ENCODE data around the gene HOMEZ.

The HOMEZ gene

DNA sequence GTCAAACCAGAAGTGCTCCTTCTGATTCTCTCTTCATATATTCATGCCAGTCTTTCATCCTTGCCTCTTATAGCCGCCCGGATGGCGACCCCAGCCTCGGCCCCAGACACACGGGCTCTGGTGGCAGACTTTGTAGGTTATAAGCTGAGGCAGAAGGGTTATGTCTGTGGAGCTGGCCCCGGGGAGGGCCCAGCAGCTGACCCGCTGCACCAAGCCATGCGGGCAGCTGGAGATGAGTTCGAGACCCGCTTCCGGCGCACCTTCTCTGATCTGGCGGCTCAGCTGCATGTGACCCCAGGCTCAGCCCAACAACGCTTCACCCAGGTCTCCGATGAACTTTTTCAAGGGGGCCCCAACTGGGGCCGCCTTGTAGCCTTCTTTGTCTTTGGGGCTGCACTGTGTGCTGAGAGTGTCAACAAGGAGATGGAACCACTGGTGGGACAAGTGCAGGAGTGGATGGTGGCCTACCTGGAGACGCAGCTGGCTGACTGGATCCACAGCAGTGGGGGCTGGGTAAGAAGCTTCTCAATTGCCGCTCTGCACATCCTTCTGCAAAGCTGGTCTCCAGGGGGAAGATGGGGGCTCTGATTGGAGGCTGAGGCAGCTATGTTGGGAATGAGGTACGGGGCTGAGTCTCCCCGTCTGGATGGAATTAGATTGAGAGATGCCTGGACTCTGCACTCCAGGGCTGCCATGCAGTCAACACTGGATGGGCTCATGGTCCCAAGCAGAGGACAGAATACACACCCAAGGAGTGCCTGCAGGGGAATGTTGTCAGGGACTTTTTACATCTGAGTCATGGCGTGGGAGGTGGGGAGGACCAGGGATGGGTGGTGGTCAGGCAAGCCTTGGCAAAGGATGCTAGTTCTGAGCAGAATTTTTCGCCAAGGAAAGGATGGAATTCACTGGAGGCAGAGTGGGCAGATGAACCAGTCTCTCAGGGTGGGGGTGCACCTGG lies 22.0 kb upstream of the HOMEZ start:
- no peak for DNase-seq

- DNase-seq, result no peak
These were observed 21.2 kb upstream of the HOMEZ start for GRCh38 chr14:23307146-23307530.

DNA sequence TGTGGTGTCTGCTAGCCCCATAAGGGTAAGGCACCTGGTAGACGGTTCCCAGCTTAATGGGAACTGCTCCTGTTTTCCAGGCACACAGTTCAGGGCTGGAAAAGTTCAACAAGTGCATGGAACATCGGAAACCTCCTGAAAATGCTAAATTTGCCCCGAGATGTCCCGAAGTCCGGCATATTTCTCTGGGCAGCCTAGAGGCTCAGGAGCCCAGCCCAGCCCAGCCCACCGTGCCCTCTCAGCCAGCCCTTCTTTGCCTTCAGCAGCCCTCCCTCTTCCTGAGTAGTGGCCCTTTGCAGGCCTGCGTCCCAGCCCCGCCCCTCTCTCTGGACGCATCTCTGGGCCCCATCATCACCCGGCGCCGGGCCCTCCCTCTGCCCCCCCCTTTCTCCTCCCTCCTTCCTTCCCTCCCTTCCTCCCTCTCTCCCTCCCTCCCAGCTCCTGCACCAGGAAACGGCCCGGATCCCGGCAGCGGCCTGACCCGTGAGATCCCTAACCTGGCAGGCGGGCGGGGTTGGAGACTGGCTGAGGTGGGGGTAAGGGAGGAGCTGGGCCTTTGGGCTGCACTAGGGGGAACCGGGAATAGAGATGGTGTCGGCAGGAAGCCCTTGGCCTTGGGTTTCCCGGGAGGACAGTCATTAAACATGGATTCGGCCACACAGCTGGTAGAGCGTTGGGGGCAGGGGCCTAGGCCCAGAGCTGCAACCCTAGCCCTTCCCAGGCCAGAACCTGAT lies 20.6 kb upstream of the HOMEZ start, which contains the start of gene BCL2L2:
Gene BCL2L2, plus strand, starts transcription at position 422 of the 734 bp plus-strand sequence. CDS start 935 bp downstream, outside the sequence.
- no peak for DNase-seq

GRCh38 chr14:23302290-23303225 lies 16.6 kb upstream of the HOMEZ start, which contains the start of gene PPP1R3E:
PPP1R3E (minus strand) TSS chr14:23302859; CDS start chr14:23302576, 283 bp downstream.
- peak; percentile 86 for DNase-seq

DNA sequence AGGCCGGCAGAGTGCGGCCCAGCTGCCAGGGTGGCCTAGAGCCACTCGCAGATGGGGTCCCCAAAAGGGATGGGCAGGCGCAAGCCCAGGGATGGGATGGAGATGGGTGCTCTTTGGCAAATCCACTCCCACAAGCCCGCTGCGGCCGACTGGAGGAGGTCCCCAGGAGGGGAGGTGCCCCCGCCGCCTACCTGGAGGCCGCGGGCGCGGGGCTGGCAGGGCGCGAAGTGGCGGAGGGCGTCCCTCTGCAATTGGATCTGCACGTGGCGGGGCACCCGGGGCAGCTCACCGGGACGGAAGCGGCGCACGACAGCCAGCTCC lies 16.0 kb upstream of the HOMEZ start:
- no peak for DNase-seq

GRCh38 chr14:23301288-23301968 lies 15.5 kb upstream of the HOMEZ start:
- DNase-seq, result peak; percentile 98

GRCh38 chr14:23300687-23301223 lies 14.8 kb upstream of the HOMEZ start:
- no peak for DNase-seq

- DNase-seq, result no peak
These were observed 14.2 kb upstream of the HOMEZ start for GRCh38 chr14:23299986-23300686.

- peak; percentile 22 for DNase-seq
These were observed 13.5 kb upstream of the HOMEZ start for GRCh38 chr14:23299211-23299957.

- DNase-seq, result no peak
These were observed 11.8 kb upstream of the HOMEZ start for GRCh38 chr14:23297611-23298277.

DNA sequence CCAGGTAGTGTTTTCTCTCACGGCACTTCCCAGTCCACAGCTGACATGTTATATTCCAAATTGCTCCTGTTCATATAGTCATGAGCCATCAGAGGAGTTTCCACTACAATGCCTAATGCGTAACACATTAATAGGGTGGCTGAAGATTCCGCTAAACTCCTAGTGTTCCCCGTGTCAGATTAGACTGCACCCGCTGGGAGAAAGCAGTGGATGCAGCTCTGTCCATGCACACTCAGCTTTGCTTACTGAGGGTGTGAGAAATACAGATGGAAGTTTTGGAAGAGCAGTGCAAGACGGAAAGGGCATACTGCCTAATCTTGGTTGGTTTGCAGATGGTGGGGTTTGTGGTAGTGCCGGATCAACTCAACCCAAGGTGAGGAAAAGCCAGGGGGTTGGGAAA lies 11.2 kb upstream of the HOMEZ start:
- DNase-seq, result no peak

- no peak for DNase-seq
These were observed 10.3 kb upstream of the HOMEZ start for GRCh38 chr14:23296012-23296777.

- DNase-seq, result peak; percentile 62
These were observed 9.0 kb upstream of the HOMEZ start for GRCh38 chr14:23294734-23295561.

DNA sequence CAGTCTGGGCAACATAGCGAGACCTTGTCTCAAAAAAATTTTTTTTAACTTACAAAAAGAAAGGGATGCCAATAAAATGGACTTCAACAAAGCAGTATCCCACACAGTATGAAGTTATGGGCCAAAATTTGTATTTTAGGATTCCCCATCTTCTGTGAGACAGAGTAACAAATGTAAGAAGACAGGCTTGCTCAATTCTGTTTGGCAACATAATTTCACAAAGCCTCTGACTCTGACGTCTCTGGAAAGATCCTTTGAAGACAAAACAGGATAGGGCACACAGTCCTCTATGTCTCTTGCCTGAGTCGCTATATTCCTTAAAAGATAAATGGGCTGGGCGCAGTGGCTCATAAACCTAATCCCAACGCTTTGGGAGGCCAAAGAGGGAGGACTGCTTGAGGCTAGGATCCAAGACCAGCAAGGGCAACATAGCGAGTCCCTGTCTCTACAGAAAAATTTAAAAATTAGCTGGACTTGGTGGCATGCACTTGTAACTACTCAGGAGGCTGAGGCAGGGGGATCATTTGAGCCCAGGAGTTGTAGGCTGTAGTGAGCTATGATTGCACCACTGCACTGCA lies 1.1 kb upstream of the HOMEZ start:
- no peak for DNase-seq

DNA sequence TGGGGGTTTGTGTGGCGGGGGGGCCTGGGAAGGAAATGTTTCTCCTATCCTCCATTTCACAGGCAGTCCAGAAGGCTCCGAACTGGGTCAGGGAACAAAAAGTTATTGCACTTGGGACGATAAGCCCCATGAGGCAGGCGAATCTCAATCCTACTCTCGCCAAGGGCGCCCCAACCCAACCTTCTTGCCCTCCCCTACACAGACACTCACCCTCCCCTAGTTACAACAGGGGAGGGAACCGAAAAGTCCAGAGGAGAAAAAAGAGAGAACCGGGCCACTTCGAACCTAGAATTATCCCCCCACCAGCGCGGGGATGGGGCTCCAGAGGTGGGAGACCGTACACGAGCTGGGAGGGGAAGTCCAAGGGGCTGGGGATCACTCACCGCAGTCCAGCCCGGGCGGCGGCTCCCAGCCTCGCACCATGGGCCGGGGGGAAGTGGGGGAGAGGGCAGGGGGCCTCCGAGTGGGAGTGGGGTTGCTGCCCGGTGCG lies 357 bp downstream of the HOMEZ start:
- no peak for DNase-seq

DNA sequence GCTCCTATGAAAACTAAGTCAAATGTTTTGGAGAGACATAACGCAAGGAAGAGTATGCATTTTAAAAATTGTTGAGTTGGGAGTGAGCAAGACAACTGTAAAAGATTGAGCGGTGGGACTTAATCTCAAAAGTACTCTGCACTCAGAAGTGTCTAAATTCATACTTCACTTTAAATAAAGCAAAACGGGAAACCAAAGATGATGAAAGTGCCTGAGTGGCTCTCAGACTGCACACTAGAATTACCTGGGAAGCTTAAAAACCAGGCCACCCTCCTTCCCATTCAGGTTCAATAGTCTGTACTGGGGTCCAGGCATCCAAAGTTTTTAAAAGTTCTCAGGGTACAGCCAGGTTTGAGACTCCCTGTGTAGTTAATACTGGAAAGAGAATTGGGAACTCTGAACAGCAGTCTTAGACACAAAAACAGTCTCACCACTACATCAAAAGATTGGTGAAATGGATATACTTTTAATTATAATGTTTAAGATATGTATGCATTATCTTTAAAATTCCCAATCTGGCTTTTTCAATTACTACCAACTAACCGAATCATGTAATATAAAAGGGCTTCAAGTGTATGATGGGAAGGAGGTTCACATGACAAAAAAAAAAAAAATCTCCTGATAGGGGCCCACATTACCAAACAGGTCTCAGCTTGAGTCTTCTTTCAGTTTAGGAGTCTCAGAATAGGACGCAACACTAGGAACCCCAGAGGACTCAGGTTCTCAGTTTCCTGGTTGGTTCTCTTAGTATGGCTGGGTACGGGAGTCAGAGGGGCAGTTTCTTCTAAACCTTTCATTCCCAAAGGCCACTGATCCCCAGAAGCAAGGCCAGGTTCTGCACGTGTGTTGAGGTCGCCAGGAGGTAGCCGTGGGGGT lies 1.0 kb downstream of the HOMEZ start:
- DNase-seq, result no peak
